Kidney epithelial cell (primary cell): ENCODE results near the gene RAP1GAP. TPM values are rescaled to one million over a fixed set of nuclear protein-coding genes. Genes with fewer than 3 reads are reported as not detected.

Source experiments
- DNase-seq: peaks from one replicate; pipeline ENCODE4 v3.0.0-alpha.2; 2010; ENCODE audit warnings: low read depth
- H3K27me3 ChIP-seq: 2 replicates; pipeline ENCODE4 v1.6.0; 2011; ENCODE audit warnings: low read length; ENCODE audit not compliant: control insufficient read depth, insufficient read depth
- H3K36me3 ChIP-seq: 2 replicates; pipeline ENCODE4 v1.5.1; 2011; ENCODE audit warnings: low read length; ENCODE audit not compliant: control insufficient read depth, insufficient read depth
- H3K4me3 ChIP-seq: 2 replicates; pipeline ENCODE4 v1.5.1; 2011; ENCODE audit warnings: low read depth, mild to moderate bottlenecking, control low read depth, low read length
- CTCF ChIP-seq: IDR thresholded peaks from 2 replicates; pipeline ENCODE4 v1.5.1; 2011; ENCODE audit warnings: mild to moderate bottlenecking, moderate library complexity, low read length, control low read depth, inconsistent platforms; ENCODE audit not compliant: insufficient read depth, poor library complexity, severe bottlenecking
- total RNA-seq: library from RNA; depleted of rRNA; stranded (reverse); fragments of >200 nt; gene quantifications from 2 replicates; pipeline ENCODE4 v1.2.3, GENCODE V29; 2015

Gene RAP1GAP
- total RNA-seq, 1 donor from 2014 or later: 7.1 TPM

DNA sequence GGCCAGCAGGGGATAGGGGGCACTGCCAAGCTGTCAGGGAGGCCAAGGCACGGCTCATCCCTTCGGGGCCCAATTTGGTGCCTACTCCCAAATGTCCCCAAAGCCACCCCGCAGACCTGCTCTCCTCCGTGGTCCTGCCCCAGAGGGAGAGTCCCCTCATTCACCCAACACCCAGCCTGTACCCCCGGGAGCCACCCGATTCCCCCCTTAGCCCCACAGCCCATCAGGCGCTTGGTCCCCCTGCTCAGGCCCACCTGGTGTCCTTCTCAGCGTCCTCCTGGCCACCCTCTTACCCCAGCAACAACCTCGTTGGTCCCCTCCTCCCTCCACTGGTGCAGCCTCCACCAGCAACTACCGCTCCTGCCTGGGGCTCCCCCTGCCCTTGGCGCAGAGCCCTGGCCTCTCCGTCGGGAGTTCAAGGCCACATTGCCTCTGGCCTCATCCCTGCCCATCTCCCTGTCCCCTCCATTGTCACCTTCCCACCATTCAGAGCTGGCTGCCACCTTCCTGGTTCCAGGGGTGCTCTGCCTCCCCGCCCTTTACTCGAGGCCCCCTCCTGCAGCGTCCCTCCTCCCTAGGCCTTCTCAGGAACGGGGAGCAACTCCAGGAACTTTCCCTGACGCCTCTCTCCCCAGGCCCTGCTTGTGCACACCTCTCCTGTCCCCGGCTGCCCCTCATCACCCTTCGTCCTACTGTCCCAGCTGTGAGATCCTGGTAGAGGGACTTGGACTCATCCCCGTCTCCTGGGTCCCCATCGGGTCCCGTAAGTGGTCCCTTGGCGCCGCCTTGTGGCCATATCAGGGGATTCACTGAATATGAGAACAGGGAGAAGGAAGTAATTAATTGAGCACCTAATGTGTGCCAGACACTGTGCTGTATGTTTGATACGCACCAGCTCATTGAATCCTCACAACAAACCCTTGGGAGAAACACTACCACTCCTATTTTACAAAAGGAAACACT, 73.9 kb downstream of the RAP1GAP start:
- no peaks in the 10 kb centered on the region for H3K36me3 ChIP-seq
- DNase-seq: no peak

GRCh38 chr1:21594501-21594900, 74.7 kb downstream of the RAP1GAP start:
- Histone ChIP-seq H3K27me3 (no peaks in the 10 kb centered on the region), H3K4me3 (no peak overlapping the region), H3K36me3 (no peaks in the 10 kb centered on the region)
- DNase-seq: no peak
- TF ChIP-seq CTCF: no peak

More for the DNA sequence above, 73.9 kb downstream of the RAP1GAP start:
- H3K4me3 ChIP-seq: no peak overlapping the region
- no peaks in the 10 kb centered on the region for H3K27me3 ChIP-seq
- peak; percentile 75 for TF ChIP-seq CTCF

DNA sequence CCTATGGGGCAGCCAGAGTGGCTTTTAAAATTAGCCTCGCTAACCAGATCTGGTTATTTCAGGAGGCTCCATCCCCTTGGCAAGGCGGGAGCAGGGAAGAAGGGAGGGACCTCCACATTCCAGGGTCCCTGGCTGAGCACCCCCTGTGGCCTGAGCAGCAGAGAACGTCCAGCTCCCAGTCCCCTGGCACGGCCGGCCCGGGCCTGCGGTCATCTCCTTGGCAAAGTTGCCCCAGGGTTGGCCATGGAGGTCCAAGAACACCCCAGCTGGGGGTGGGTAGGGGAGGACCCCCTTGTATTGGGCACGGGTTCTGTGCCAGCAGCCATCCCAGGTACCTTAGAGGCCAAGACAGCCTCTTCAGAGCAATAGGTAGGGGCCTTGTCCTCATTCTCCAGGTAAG, 75.9 kb downstream of the RAP1GAP start:
- H3K4me3 ChIP-seq: no peak overlapping the region
- H3K36me3 ChIP-seq: no peaks in the 10 kb centered on the region
- no peaks in the 10 kb centered on the region for H3K27me3 ChIP-seq
- DNase-seq: no peak
- TF ChIP-seq CTCF: no peak

- no peak for DNase-seq
- Histone ChIP-seq H3K27me3 (no peaks in the 10 kb centered on the region), H3K4me3 (no peak overlapping the region), H3K36me3 (no peaks in the 10 kb centered on the region)
- no peak for TF ChIP-seq CTCF
Observed at GRCh38 chr1:21592086-21592865, 76.9 kb downstream of the RAP1GAP start.

- Histone ChIP-seq H3K27me3 (no peaks in the 10 kb centered on the region), H3K36me3 (no peaks in the 10 kb centered on the region), H3K4me3 (no peak overlapping the region)
- no peak for DNase-seq
- TF ChIP-seq CTCF: no peak
Observed at GRCh38 chr1:21590934-21591333, 78.2 kb downstream of the RAP1GAP start.
